Heart left ventricle (tissue), 16 donors: Measurements from ENCODE around the gene STAT3. TPM values are rescaled to one million over a fixed set of nuclear protein-coding genes. Genes with fewer than 3 reads are reported as not detected.
"Not testable (repeated sequence)": the region's sequence is repeated elsewhere in the genome, so short reads cannot be mapped to it uniquely, and the experiment has no call there.

Experiments
- ATAC-seq, 4 donors: fragments of 200-7000 bp; cut with Tn5 transposase; one replicate each; pipeline ENCODE4 v1.9.1; 2020 to 2022; ENCODE audit warnings: moderate library complexity in 4 of 4, mild to moderate bottlenecking in 3 of 4, moderate number of reproducible peaks in 1 of 4
- DNase-seq, 5 donors: peaks; one replicate each; pipeline ENCODE4 v3.0.0-alpha.2; 2020
- H3K27ac ChIP-seq, 12 donors: fragments of 200-600 bp; sonication (generic) in 4 of 12; one replicate each; pipeline versions ENCODE4 v1.5.0 to v1.8.0; 2016 to 2022; ENCODE audit warnings: mild to moderate bottlenecking in 2 of 12
- H3K27me3 ChIP-seq, 9 donors: fragments of 200-600 bp; sonication (generic) in 2 of 9; one replicate each; pipeline versions ENCODE4 v1.5.1 to v1.8.0; 2016 to 2022; ENCODE audit warnings: mild to moderate bottlenecking in 3 of 9
- H3K36me3 ChIP-seq, 9 donors: fragments of 200-600 bp; sonication (generic) in 2 of 9; one replicate each; pipeline versions ENCODE4 v1.5.0 to v1.8.0; 2018 to 2022; ENCODE audit warnings: mild to moderate bottlenecking in 2 of 9
- H3K4me1 ChIP-seq, 12 donors: fragments of 200-600 bp; sonication (generic) in 4 of 12; one replicate each; pipeline versions ENCODE4 v1.5.0 to v1.8.0; 2016 to 2022; ENCODE audit warnings: mild to moderate bottlenecking in 3 of 12
- H3K4me3 ChIP-seq, 12 donors: fragments of 200-600 bp; sonication (generic) in 4 of 12; one replicate each; pipeline versions ENCODE4 v1.5.0 to v1.8.0; 2017 to 2022; ENCODE audit warnings: mild to moderate bottlenecking in 9 of 12, moderate library complexity in 4 of 12
- H3K9me3 ChIP-seq, 12 donors: fragments of 200-600 bp; sonication (generic) in 4 of 12; one replicate each; pipeline versions ENCODE4 v1.5.0 to v1.8.0; 2016 to 2022; ENCODE audit warnings: mild to moderate bottlenecking in 1 of 12
- CTCF ChIP-seq, 12 donors: fragments of 200-600 bp; sonication (generic) in 4 of 12; IDR thresholded peaks; one replicate each; pipeline versions ENCODE4 v1.5.0 to v1.8.0; 2018 to 2022; ENCODE audit warnings: antibody characterized with exemption in 12 of 12, mild to moderate bottlenecking in 5 of 12
- POLR2A ChIP-seq, 2 donors: fragments of 450-650 bp; IDR thresholded peaks; one replicate each; pipeline ENCODE4 v1.6.1; 2017; ENCODE audit warnings: antibody characterized with exemption in 2 of 2, mild to moderate bottlenecking in 2 of 2, moderate library complexity in 2 of 2
- WGBS, 4 donors: extraction: QIAGEN DNeasy Blood & Tissue Kit in 2 of 4; methylation state at CpG; one replicate each; pipeline versions ENCODE4 v1.1.5 to v1.1.7; 2013 to 2018; 5-methylcytosine and 5-hydroxymethylcytosine counted together
- intact Hi-C, 10 donors: fragments of 100-400 bp; cut with DNase I; formaldehyde crosslinking; loops; one replicate each; pipeline versions ENCODE4 v1.11.1 to v1.14.2; 2022
- polyA plus RNA-seq, 2 donors: library from polyadenylated mRNA; stranded (reverse); fragments of 200-250 nt; gene quantifications; one replicate each; pipeline ENCODE4 v1.2.3, GENCODE V29; 2013
- total RNA-seq, 9 donors: library from RNA; depleted of rRNA in 2 of 9; stranded (reverse); fragments of >200 nt in 2 of 9; fragmentation: NEBNext Ultra II Directional in 3 of 9; extraction: Animal tissue kit (Norgen Biotek cat#: 25700) in 3 of 9; gene quantifications; one replicate each; pipeline versions ENCODE4 v1.1.0 to v1.2.4, GENCODE V29; 2016 to 2023
- donor health status: ischemic (EF 13 %, LVEDD 7.1; RV severe dilation, severe dysfunction).
- donor health status: healthy with polysubstance abuse.
- donor health status: DM: no; HTN: yes; CAD: no.
- donor health status: DM: no; HTN: no; CAD: no.
- donor health status: ischemic (EF 25% LVEDD 6.9; RV normal size, moderate dysfunction).
- donor health status: ischemic (EF 25% LVEDD 5.7; RV mildly dilated, moderate dysfunction).
- donor health status: healthy.
- donor health status: DM: yes; HTN: yes; CAD: no.
- donor health status: ischemic (EF 35%, LVEDD 5.7; RV mildly dilated, moderate dysfunction).
- donor health status: nonischemic (EF 11% LVEDD 7.7; RV severe dilation, severe dysfunction).
- donor health status: DM: yes; HTN: yes; CAD: no.
- donor health status: PGD.
- donor health status: ischemic (EF 29% LVEDD 5.4; RV normal size, mild dysfunction).
- donor health status: nonischemic (EF 23%, LVEDD 6.1; RV moderate dilation, normal function).

Gene STAT3
- total and polyA plus RNA-seq, 11 donors, result 36.0 to 614 (median 148) TPM

- Histone ChIP-seq H3K4me3 (no peak overlapping the region), H3K9me3 (no peaks in the 10 kb centered on the region), H3K4me1 (peaks cover 0 to 54% (median 28%) of the 10 kb centered on the region in 12 donors), H3K27ac (peak overlapping the region in 9 of 12 donors; percentile 2 to 60 (median 22)), H3K27me3 (no peaks in the 10 kb centered on the region), H3K36me3 (peaks cover 0 to 35% (median 27%) of the 10 kb centered on the region in 9 donors)
- intact Hi-C loops, result no loop called here
- 80 to 88% (median 83%) methylated on average over 6 of the region's 6 CpGs for WGBS, 4 donors
- DNase-seq, result no peak
- TF ChIP-seq POLR2A (IDR thresholded peaks at IDR 0.05), result no peak
- TF ChIP-seq CTCF (IDR thresholded peaks at IDR 0.05), result no peak
- ATAC-seq, result no peak
These were observed 12.0 kb upstream of the STAT3 start for GRCh38 chr17:42399948-42400843.

GRCh38 chr17:42399121-42399520 lies 10.9 kb upstream of the STAT3 start:
- no peak for TF ChIP-seq CTCF (IDR thresholded peaks at IDR 0.05)
- TF ChIP-seq POLR2A (IDR thresholded peaks at IDR 0.05), result no peak
- 53 to 67% (median 56%) methylated on average over 2 of the region's 2 CpGs for WGBS, 4 donors
- peaks cover 0 to 46% (median 22%) of the 10 kb centered on the region in 12 donors for H3K4me1 ChIP-seq
- H3K4me3 ChIP-seq, result no peak overlapping the region
- peaks cover 0 to 24% (median 16%) of the 10 kb centered on the region in 9 donors for H3K36me3 ChIP-seq
- H3K27ac ChIP-seq, result peak overlapping the region in 3 of 12 donors; percentile 60 to 69 (median 67)
- intact Hi-C loops, result no loop called here
- DNase-seq (no peak), ATAC-seq (no peak)
- H3K9me3 ChIP-seq, result no peaks in the 10 kb centered on the region
- H3K27me3 ChIP-seq, result no peaks in the 10 kb centered on the region

GRCh38 chr17:42395601-42396000 lies 7.4 kb upstream of the STAT3 start:
- H3K27me3 ChIP-seq, ATAC-seq, H3K27ac ChIP-seq, H3K9me3 ChIP-seq, DNase-seq, H3K36me3 ChIP-seq, intact Hi-C loops, H3K4me3 ChIP-seq: not testable (repeated sequence)
- WGBS, 4 donors, result 94 to 97% (median 96%) methylated on average over 8 of the region's 8 CpGs
- H3K4me1 ChIP-seq, result peaks cover 0 to 23% (median 5%) of the 10 kb centered on the region in 12 donors

GRCh38 chr17:42394838-42395237 lies 6.6 kb upstream of the STAT3 start:
- no peak overlapping the region for H3K27ac ChIP-seq
- TF ChIP-seq CTCF (IDR thresholded peaks at IDR 0.05) (no peak), POLR2A (IDR thresholded peaks at IDR 0.05) (no peak)
- no peaks in the 10 kb centered on the region for H3K36me3 ChIP-seq
- intact Hi-C loops, result loop anchor here in 1 of 10 donors (5.0 kb wide), 1 partner anchor 68 kb away; no protein-coding TSS in a partner anchor
- DNase-seq (no peak), ATAC-seq (peak in 1 of 4 donors; percentile 49)
- no peaks in the 10 kb centered on the region for H3K27me3 ChIP-seq
- peaks cover 0 to 15% (median 3%) of the 10 kb centered on the region in 12 donors for H3K4me1 ChIP-seq
- no peak overlapping the region for H3K4me3 ChIP-seq
- 85 to 87% (median 85%) methylated on average over 4 of the region's 4 CpGs for WGBS, 4 donors
- H3K9me3 ChIP-seq, result no peaks in the 10 kb centered on the region
